GM12872 (cell line): Measurements from ENCODE around the gene TC2N.
A peak's percentile ranks its signal among the peaks of the same experiment; 100 is the strongest.

ENCODE experiments used
- CTCF ChIP-seq: IDR thresholded peaks from 3 replicates; pipeline ENCODE4 v1.5.1; 2011; ENCODE audit warnings: low read depth, mild to moderate bottlenecking, low read length, moderate library complexity; ENCODE audit not compliant: insufficient read depth

TC2N gene

GRCh38 chr14:91896419-91896818 lies 29.1 kb upstream of the TC2N start:
- TF ChIP-seq CTCF: no peak

GRCh38 chr14:91893669-91894068 lies 26.3 kb upstream of the TC2N start:
- TF ChIP-seq CTCF: no peak

GRCh38 chr14:91893007-91893406 lies 25.7 kb upstream of the TC2N start:
- TF ChIP-seq CTCF: peak; percentile 76

- TF ChIP-seq CTCF: no peak
Observed at GRCh38 chr14:91891721-91892220, 24.4 kb upstream of the TC2N start.

- no peak for TF ChIP-seq CTCF
Observed at GRCh38 chr14:91891101-91891500, 23.8 kb upstream of the TC2N start.

- TF ChIP-seq CTCF: no peak
Observed at GRCh38 chr14:91890291-91890749, 23.0 kb upstream of the TC2N start.

GRCh38 chr14:91889477-91890211 lies 22.3 kb upstream of the TC2N start:
- no peak for TF ChIP-seq CTCF
